Natural killer cell (primary cell): Measurements from ENCODE around the gene RPL3. TPM values are rescaled to one million over a fixed set of nuclear protein-coding genes. Genes with fewer than 3 reads are reported as not detected.

Source experiments
- ATAC-seq, 3 donors: fragments of 150-1000 bp in 2 of 3; fragments of 200-7000 bp in 1 of 3; cut with Tn5 transposase; 1 replicate in 1 of 3; 2 replicates in 2 of 3; pipeline ENCODE4 v1.10.0; 2021; ENCODE audit warnings: mild to moderate bottlenecking in 2 of 3, moderate library complexity in 2 of 3
- DNase-seq, 2 donors: peaks; one replicate each; pipeline versions ENCODE4 v3.0.0 to v3.0.0-alpha.2; 2013 to 2021; ENCODE audit warnings: mixed read lengths in 1 of 2
- H3K27ac ChIP-seq: one replicate; pipeline ENCODE4 v1.5.1; 2013; ENCODE audit warnings: mild to moderate bottlenecking, low read length
- H3K27me3 ChIP-seq: one replicate; pipeline ENCODE4 v1.6.1; 2013; ENCODE audit warnings: low read length; ENCODE audit not compliant: control insufficient read depth, insufficient read depth
- H3K36me3 ChIP-seq: one replicate; pipeline ENCODE4 v1.6.1; 2013; ENCODE audit warnings: low read length; ENCODE audit not compliant: control insufficient read depth, insufficient read depth
- H3K4me1 ChIP-seq: one replicate; pipeline ENCODE4 v1.6.1; 2013; ENCODE audit warnings: low read length; ENCODE audit not compliant: control insufficient read depth, insufficient read depth
- H3K4me3 ChIP-seq: one replicate; pipeline ENCODE4 v1.5.1; 2013; ENCODE audit warnings: low read length
- H3K9me3 ChIP-seq: one replicate; pipeline ENCODE4 v1.6.1; 2013; ENCODE audit warnings: low read length; ENCODE audit not compliant: control insufficient read depth, insufficient read depth
- H3K27ac Mint-ChIP-seq, 2 donors: one replicate each; pipeline ENCODE4 v1.8.0; 2022; ENCODE audit warnings: mild to moderate bottlenecking in 2 of 2, mixed read lengths in 2 of 2, moderate library complexity in 1 of 2
- H3K27me3 Mint-ChIP-seq, 2 donors: one replicate each; pipeline ENCODE4 v1.8.0; 2022; ENCODE audit warnings: low read depth in 2 of 2, mixed read lengths in 2 of 2
- H3K36me3 Mint-ChIP-seq: one replicate; pipeline ENCODE4 v1.8.0; 2022; ENCODE audit warnings: mixed read lengths
- H3K4me1 Mint-ChIP-seq, 2 donors: one replicate each; pipeline ENCODE4 v1.8.0; 2022; ENCODE audit warnings: mixed read lengths in 2 of 2
- H3K4me3 Mint-ChIP-seq: one replicate; pipeline ENCODE4 v1.8.0; 2022; ENCODE audit warnings: mild to moderate bottlenecking, moderate library complexity, mixed read lengths
- H3K9me3 Mint-ChIP-seq, 2 donors: one replicate each; pipeline ENCODE4 v1.8.0; 2022; ENCODE audit warnings: mixed read lengths in 2 of 2
- WGBS: methylation state at CpG from one replicate; pipeline ENCODE4 v1.1.7; 2013; ENCODE audit warnings: missing lambda C conversion rate; ENCODE audit not compliant: insufficient coverage; 5-methylcytosine and 5-hydroxymethylcytosine counted together
- intact Hi-C: fragments of 100-400 bp; cut with micrococcal nuclease; formaldehyde crosslinking; loops from one replicate; pipeline ENCODE4 v1.14.2; 2022
- total RNA-seq, 4 donors: library from RNA; stranded (reverse); fragments of 120-200 nt in 1 of 4; gene quantifications; one replicate each; pipeline versions ENCODE4 v1.2.3 to v1.2.4, GENCODE V29; 2013 to 2022
- TF ChIP-seq, protein P1 (sequence below): fragments of 200-600 bp; IDR thresholded peaks from one replicate; pipeline ENCODE4 v1.8.0; 2022; ENCODE audit warnings: antibody characterized with exemption

RPL3 gene
- total RNA-seq, 3 donors from 2014 or later (not counting 1 experiment from before 2014, with no cell fraction given) = 1,534 to 1,757 (median 1,614) TPM

DNA sequence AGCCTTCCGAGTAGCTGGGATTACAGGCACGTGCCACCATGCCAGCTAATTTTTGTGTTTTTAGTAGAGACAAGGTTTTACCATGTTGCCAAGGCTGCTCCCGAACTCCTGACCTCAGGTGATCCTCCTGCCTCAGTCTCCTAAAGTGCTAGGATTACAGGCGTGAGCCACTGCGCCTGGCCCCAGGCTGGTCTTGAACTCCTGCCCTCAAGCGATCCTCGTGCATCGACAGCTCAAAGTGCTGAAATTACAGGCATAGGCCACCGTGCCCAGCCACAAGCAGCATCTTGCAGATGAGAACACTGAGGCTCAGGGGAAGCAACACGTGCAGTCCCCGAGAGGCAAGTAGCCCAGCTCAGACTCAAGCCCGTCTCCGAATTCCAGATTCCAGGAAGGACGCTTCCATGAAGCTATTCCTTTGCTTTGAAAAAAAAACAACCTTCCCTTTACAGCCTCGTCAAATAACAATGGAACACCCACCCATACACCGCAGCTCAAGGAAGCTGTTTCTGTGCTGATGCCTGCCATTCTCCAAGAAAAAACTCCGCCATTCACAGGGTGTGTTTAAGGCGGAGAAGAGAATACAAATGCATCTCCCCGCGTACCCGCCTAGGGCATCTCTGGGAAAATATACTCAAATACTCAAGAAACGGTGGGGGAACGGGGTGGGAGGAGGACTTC lies 40.1 kb downstream of the RPL3 start:
- ATAC-seq = no peak
- H3K27ac Mint-ChIP-seq = no peak overlapping the region
- H3K4me1 Mint-ChIP-seq = peaks cover 0 to 6% of the 10 kb centered on the region in 2 donors
- peaks cover 0 to 22% of the 10 kb centered on the region in 2 donors for H3K27me3 Mint-ChIP-seq
- Histone ChIP-seq H3K27ac (no peak overlapping the region), H3K27me3 (no peaks in the 10 kb centered on the region), H3K4me3 (no peak overlapping the region), H3K36me3 (no peaks in the 10 kb centered on the region), H3K4me1 (peaks cover 21% of the 10 kb centered on the region), H3K9me3 (peaks cover 3% of the 10 kb centered on the region)
- H3K9me3 Mint-ChIP-seq = no peaks in the 10 kb centered on the region
- WGBS = 38% methylated on average over 23 of the region's 23 CpGs
- TF ChIP-seq, protein P1, sequence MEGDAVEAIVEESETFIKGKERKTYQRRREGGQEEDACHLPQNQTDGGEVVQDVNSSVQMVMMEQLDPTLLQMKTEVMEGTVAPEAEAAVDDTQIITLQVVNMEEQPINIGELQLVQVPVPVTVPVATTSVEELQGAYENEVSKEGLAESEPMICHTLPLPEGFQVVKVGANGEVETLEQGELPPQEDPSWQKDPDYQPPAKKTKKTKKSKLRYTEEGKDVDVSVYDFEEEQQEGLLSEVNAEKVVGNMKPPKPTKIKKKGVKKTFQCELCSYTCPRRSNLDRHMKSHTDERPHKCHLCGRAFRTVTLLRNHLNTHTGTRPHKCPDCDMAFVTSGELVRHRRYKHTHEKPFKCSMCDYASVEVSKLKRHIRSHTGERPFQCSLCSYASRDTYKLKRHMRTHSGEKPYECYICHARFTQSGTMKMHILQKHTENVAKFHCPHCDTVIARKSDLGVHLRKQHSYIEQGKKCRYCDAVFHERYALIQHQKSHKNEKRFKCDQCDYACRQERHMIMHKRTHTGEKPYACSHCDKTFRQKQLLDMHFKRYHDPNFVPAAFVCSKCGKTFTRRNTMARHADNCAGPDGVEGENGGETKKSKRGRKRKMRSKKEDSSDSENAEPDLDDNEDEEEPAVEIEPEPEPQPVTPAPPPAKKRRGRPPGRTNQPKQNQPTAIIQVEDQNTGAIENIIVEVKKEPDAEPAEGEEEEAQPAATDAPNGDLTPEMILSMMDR = no peak
- no peak for DNase-seq
- H3K4me3 Mint-ChIP-seq = no peak overlapping the region
- intact Hi-C loops = loop anchor here (5.0 kb wide), 1 partner anchor 42 kb away; no protein-coding TSS in a partner anchor
- H3K36me3 Mint-ChIP-seq = no peaks in the 10 kb centered on the region

DNA sequence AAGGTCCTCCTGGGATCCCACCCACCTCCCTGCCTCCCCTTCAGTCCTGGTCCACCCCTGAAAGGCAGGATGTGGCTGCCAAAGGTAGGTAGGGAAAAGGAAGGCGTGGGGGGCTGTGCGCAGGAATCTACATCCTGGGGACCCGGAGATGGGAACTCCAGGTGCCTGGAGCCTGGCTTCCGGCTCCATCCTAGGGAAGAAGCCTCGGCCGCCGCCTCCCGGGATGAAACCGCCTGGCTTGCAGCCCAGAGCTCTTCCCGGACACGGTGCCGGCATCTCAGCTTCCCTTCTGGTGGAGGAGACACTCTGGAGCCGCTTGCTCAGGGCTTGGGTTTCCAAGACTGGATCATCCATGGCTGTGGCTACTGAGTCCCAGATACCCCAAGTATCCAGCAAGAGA lies 41.4 kb downstream of the RPL3 start:
- H3K36me3 Mint-ChIP-seq = no peaks in the 10 kb centered on the region
- no peak overlapping the region for H3K27ac ChIP-seq
- peaks cover 3% of the 10 kb centered on the region for H3K9me3 ChIP-seq
- no peak overlapping the region for H3K4me3 Mint-ChIP-seq
- H3K27me3 ChIP-seq = no peaks in the 10 kb centered on the region
- no peaks in the 10 kb centered on the region for H3K9me3 Mint-ChIP-seq
- TF ChIP-seq, protein P1 = no peak
- H3K4me3 ChIP-seq = no peak overlapping the region
- H3K36me3 ChIP-seq = no peaks in the 10 kb centered on the region
- H3K27me3 Mint-ChIP-seq = peaks cover 0 to 22% of the 10 kb centered on the region in 2 donors
- DNase-seq = no peak
- intact Hi-C loops = loop anchor here (5.0 kb wide), 1 partner anchor 41 kb away; no protein-coding TSS in a partner anchor
- WGBS = 59% methylated on average over 13 of the region's 13 CpGs
- peaks cover 0 to 6% of the 10 kb centered on the region in 2 donors for H3K4me1 Mint-ChIP-seq
- ATAC-seq = no peak
- no peak overlapping the region for H3K27ac Mint-ChIP-seq
- H3K4me1 ChIP-seq = peaks cover 17% of the 10 kb centered on the region

DNA sequence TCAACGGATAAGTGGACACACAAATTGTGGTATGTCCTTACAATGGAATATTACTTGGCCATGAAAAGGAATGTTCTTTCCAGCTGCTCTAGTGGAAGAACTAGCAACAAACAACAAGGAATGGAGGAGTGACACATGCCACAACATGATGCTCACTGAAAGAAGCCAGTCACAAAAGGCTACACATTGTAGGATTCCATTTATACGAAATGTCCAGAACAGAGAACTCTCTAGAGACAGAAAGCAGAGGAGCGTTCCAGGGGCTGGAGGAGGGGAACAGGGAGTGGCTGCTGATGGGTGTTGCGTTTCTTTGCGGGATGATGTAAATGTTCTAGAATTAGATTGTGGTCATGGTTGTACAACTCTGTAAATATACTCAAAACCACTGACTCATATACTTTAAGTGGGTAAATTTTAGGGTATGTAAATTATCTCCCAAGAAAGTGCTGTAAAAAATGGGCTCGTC lies 42.2 kb downstream of the RPL3 start:
- H3K27ac Mint-ChIP-seq = no peak overlapping the region
- H3K27ac ChIP-seq = no peak overlapping the region
- TF ChIP-seq, protein P1 = no peak
- no peak overlapping the region for H3K4me3 ChIP-seq
- peaks cover 8% of the 10 kb centered on the region for H3K4me1 ChIP-seq
- 85% methylated on average over 4 of the region's 6 CpGs for WGBS
- no peaks in the 10 kb centered on the region for H3K27me3 ChIP-seq
- no peak overlapping the region for H3K4me3 Mint-ChIP-seq
- intact Hi-C loops = loop anchor here (5.0 kb wide), 1 partner anchor 40 kb away; no protein-coding TSS in a partner anchor
- no peaks in the 10 kb centered on the region for H3K9me3 Mint-ChIP-seq
- DNase-seq (no peak), ATAC-seq (no peak)
- H3K36me3 ChIP-seq = no peaks in the 10 kb centered on the region
- H3K36me3 Mint-ChIP-seq = no peaks in the 10 kb centered on the region
- peaks cover 3% of the 10 kb centered on the region for H3K9me3 ChIP-seq
- peaks cover 0 to 22% of the 10 kb centered on the region in 2 donors for H3K27me3 Mint-ChIP-seq
- H3K4me1 Mint-ChIP-seq = peaks cover 0 to 6% of the 10 kb centered on the region in 2 donors
